ENCODE data around the gene HOXD11. TPM values are rescaled to one million over a fixed set of nuclear protein-coding genes. Genes with fewer than 3 reads are reported as not detected.

HOXD11 gene
- total RNA-seq, 1 donor = not detected

DNA sequence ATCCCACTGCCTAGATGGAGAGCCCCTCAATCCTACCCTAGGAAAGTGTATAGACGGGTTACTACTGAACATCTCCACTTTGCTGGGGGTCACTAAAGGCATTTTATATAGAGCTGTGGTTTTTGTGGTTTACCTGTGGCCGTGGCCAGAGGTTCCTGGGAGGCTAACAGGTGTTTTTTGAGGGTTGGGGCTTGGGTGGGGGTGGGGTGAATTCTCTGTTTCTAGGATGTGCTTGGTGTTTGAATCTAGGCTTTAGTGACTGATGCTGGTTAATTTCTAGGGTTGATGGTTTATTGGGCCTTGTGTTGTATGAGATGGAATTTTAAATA is 30.1 kb downstream of the HOXD11 start:
- peak overlapping the region; percentile 86 for H3K4me3 ChIP-seq (ENCODE audit: insufficient read depth, low read length)
- H3K4me2 ChIP-seq (ENCODE audit: insufficient read depth, low read length) = peak overlapping the region; percentile 88
- H4K20me1 ChIP-seq (ENCODE audit: insufficient read depth, low read length) = peaks cover 4% of the 10 kb centered on the region
- TF ChIP-seq, protein P1, sequence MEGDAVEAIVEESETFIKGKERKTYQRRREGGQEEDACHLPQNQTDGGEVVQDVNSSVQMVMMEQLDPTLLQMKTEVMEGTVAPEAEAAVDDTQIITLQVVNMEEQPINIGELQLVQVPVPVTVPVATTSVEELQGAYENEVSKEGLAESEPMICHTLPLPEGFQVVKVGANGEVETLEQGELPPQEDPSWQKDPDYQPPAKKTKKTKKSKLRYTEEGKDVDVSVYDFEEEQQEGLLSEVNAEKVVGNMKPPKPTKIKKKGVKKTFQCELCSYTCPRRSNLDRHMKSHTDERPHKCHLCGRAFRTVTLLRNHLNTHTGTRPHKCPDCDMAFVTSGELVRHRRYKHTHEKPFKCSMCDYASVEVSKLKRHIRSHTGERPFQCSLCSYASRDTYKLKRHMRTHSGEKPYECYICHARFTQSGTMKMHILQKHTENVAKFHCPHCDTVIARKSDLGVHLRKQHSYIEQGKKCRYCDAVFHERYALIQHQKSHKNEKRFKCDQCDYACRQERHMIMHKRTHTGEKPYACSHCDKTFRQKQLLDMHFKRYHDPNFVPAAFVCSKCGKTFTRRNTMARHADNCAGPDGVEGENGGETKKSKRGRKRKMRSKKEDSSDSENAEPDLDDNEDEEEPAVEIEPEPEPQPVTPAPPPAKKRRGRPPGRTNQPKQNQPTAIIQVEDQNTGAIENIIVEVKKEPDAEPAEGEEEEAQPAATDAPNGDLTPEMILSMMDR (IDR thresholded peaks at IDR 0.05; ENCODE audit: extremely low read depth, low read depth, low read length) = no peak
- H3K36me3 ChIP-seq (ENCODE audit: insufficient read depth, low read length) = peaks cover 3% of the 10 kb centered on the region
- H2AFZ ChIP-seq (ENCODE audit: low read length) = peak overlapping the region; percentile 63
- peaks cover 49% of the 10 kb centered on the region for H3K79me2 ChIP-seq (ENCODE audit: insufficient read depth, low read length)
- no peaks in the 10 kb centered on the region for H3K9me3 ChIP-seq (ENCODE audit: low read depth, low read length)
- peak; percentile 66 for DNase-seq (ENCODE audit: insufficient read length, low spot score, missing footprints)
- H3K27ac ChIP-seq (ENCODE audit: low read depth, low read length) = peak overlapping the region; percentile 89
- H3K27me3 ChIP-seq (ENCODE audit: insufficient read depth, low read length) = no peaks in the 10 kb centered on the region
- H3K4me1 ChIP-seq (ENCODE audit: insufficient read depth, low read length) = peaks cover 24% of the 10 kb centered on the region

DNA sequence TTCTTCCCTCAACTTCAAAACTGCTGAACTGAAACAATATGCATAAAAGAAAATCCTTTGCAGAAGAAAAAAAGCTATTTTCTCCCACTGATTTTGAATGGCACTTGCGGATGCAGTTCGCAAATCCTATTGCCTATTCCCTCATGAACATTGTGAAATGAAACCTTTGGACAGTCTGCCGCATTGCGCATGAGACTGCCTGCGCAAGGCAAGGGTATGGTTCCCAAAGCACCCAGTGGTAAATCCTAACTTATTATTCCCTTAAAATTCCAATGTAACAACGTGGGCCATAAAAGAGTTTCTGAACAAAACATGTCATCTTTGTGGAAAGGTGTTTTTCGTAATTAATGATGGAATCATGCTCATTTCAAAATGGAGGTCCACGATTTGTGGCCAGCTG is 30.8 kb downstream of the HOXD11 start:
- Histone ChIP-seq H3K27ac (ENCODE audit: low read depth, low read length) (no peak overlapping the region), H2AFZ (ENCODE audit: low read length) (no peak overlapping the region), H3K4me2 (ENCODE audit: insufficient read depth, low read length) (peak overlapping the region; percentile 88), H3K4me1 (ENCODE audit: insufficient read depth, low read length) (peaks cover 24% of the 10 kb centered on the region), H3K36me3 (ENCODE audit: insufficient read depth, low read length) (no peaks in the 10 kb centered on the region), H3K79me2 (ENCODE audit: insufficient read depth, low read length) (peaks cover 50% of the 10 kb centered on the region), H4K20me1 (ENCODE audit: insufficient read depth, low read length) (peaks cover 4% of the 10 kb centered on the region), H3K4me3 (ENCODE audit: insufficient read depth, low read length) (peak overlapping the region; percentile 86), H3K27me3 (ENCODE audit: insufficient read depth, low read length) (no peaks in the 10 kb centered on the region), H3K9me3 (ENCODE audit: low read depth, low read length) (no peaks in the 10 kb centered on the region)
- no peak for DNase-seq (ENCODE audit: insufficient read length, low spot score, missing footprints)
- TF ChIP-seq, protein P1 (IDR thresholded peaks at IDR 0.05; ENCODE audit: extremely low read depth, low read depth, low read length) = no peak

GRCh38 chr2:176138526-176138922 is 31.4 kb downstream of the HOXD11 start:
- Histone ChIP-seq H3K9me3 (ENCODE audit: low read depth, low read length) (no peaks in the 10 kb centered on the region), H3K4me1 (ENCODE audit: insufficient read depth, low read length) (peaks cover 24% of the 10 kb centered on the region), H3K27me3 (ENCODE audit: insufficient read depth, low read length) (no peaks in the 10 kb centered on the region), H3K27ac (ENCODE audit: low read depth, low read length) (peak overlapping the region; percentile 5), H3K79me2 (ENCODE audit: insufficient read depth, low read length) (peaks cover 52% of the 10 kb centered on the region), H2AFZ (ENCODE audit: low read length) (no peak overlapping the region), H4K20me1 (ENCODE audit: insufficient read depth, low read length) (peaks cover 4% of the 10 kb centered on the region), H3K4me3 (ENCODE audit: insufficient read depth, low read length) (no peak overlapping the region), H3K4me2 (ENCODE audit: insufficient read depth, low read length) (peak overlapping the region; percentile 19), H3K36me3 (ENCODE audit: insufficient read depth, low read length) (no peaks in the 10 kb centered on the region)
- TF ChIP-seq, protein P1 (IDR thresholded peaks at IDR 0.05; ENCODE audit: extremely low read depth, low read depth, low read length) = no peak
- no peak for DNase-seq (ENCODE audit: insufficient read length, low spot score, missing footprints)

GRCh38 chr2:176138923-176139660 is 32.0 kb downstream of the HOXD11 start:
- H3K27ac ChIP-seq (ENCODE audit: low read depth, low read length) = peak overlapping the region; percentile 5
- H4K20me1 ChIP-seq (ENCODE audit: insufficient read depth, low read length) = peaks cover 4% of the 10 kb centered on the region
- DNase-seq (ENCODE audit: insufficient read length, low spot score, missing footprints) = peak; percentile 77
- TF ChIP-seq, protein P1 (IDR thresholded peaks at IDR 0.05; ENCODE audit: extremely low read depth, low read depth, low read length) = no peak
- H3K27me3 ChIP-seq (ENCODE audit: insufficient read depth, low read length) = no peaks in the 10 kb centered on the region
- H3K4me1 ChIP-seq (ENCODE audit: insufficient read depth, low read length) = peaks cover 24% of the 10 kb centered on the region
- H3K9me3 ChIP-seq (ENCODE audit: low read depth, low read length) = no peaks in the 10 kb centered on the region
- H3K4me3 ChIP-seq (ENCODE audit: insufficient read depth, low read length) = peak overlapping the region; percentile 1
- H3K79me2 ChIP-seq (ENCODE audit: insufficient read depth, low read length) = peaks cover 57% of the 10 kb centered on the region
- no peak overlapping the region for H2AFZ ChIP-seq (ENCODE audit: low read length)
- peak overlapping the region; percentile 25 for H3K4me2 ChIP-seq (ENCODE audit: insufficient read depth, low read length)
- H3K36me3 ChIP-seq (ENCODE audit: insufficient read depth, low read length) = no peaks in the 10 kb centered on the region
